ENCODE results near the gene ARL16. TPM values are rescaled to one million over a fixed set of nuclear protein-coding genes. Genes with fewer than 3 reads are reported as not detected.

ARL16 gene
- total and polyA plus RNA-seq, 12 donors: 18.5 to 105 (median 31.7) TPM

DNA sequence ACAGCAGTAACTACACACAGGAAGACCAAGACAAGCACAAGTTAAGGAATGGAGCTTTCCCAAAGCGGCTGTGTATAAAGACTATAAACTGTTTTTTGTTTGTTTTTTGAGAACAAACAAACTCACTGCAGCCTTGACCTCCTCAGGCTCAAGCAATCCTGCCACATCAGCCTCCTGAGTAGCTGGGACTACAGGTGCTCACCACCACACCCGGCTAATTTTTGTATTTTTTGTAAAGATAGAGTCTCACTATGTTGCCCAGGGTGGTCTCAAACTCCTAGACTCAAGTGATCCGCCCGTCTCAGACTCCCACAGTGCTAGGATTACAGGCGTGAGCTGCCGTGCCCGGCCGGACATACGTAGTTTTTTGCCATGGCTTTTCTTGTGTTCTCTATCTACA is 23.2 kb downstream of the ARL16 start:
- no peak overlapping the region for H3K4me3 ChIP-seq

DNA sequence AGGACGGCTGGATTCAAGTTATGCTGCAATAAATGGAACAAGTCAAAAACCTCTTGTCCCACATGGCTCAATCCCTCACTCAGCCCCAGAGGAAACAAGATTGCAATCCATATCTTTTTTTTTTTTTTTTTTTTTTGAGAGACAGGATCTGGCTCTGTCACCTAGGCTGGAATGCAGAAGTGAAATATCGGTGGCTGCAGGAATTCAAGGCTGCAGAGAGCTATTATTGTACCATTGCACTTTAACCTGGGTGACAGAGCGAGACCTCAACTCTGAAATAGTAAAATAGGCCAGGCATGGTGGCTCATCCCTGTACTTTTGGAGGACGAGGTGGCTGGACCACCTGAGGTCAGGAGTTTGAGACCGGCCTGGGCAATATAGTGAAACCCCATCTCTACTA is 24.6 kb downstream of the ARL16 start:
- Histone ChIP-seq H3K9me3 (replicated peaks in 1 of 3) (no peaks in the 10 kb centered on the region), H3K4me3 (no peak overlapping the region), H3K4me1 (replicated peaks in 1 of 2) (no peaks in the 10 kb centered on the region), H3K36me3 (replicated peaks in 1 of 2) (no peaks in the 10 kb centered on the region), H3K27ac (no peak overlapping the region), H3K27me3 (no peaks in the 10 kb centered on the region)
- TF ChIP-seq, protein P1, sequence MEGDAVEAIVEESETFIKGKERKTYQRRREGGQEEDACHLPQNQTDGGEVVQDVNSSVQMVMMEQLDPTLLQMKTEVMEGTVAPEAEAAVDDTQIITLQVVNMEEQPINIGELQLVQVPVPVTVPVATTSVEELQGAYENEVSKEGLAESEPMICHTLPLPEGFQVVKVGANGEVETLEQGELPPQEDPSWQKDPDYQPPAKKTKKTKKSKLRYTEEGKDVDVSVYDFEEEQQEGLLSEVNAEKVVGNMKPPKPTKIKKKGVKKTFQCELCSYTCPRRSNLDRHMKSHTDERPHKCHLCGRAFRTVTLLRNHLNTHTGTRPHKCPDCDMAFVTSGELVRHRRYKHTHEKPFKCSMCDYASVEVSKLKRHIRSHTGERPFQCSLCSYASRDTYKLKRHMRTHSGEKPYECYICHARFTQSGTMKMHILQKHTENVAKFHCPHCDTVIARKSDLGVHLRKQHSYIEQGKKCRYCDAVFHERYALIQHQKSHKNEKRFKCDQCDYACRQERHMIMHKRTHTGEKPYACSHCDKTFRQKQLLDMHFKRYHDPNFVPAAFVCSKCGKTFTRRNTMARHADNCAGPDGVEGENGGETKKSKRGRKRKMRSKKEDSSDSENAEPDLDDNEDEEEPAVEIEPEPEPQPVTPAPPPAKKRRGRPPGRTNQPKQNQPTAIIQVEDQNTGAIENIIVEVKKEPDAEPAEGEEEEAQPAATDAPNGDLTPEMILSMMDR (IDR thresholded peaks at IDR 0.05): no peak
- TF ChIP-seq POLR2A (IDR thresholded peaks at IDR 0.05): no peak
- 46 to 65% (median 51%) methylated on average over 5 of the region's 5 CpGs for WGBS, 4 donors
- peak in 2 of 7 donors; percentile 41 to 49 for DNase-seq
- intact Hi-C loops (cut with DNase I): no loop called here

More for the DNA sequence above, 23.2 kb downstream of the ARL16 start:
- intact Hi-C loops (cut with DNase I): no loop called here
- TF ChIP-seq POLR2A (IDR thresholded peaks at IDR 0.05): no peak
- TF ChIP-seq, protein P1 (IDR thresholded peaks at IDR 0.05): no peak
- H3K4me1 ChIP-seq (replicated peaks in 1 of 2): peaks cover 3 to 5% of the 10 kb centered on the region in 2 donors
- 88 to 94% (median 91%) methylated on average over 9 of the region's 9 CpGs for WGBS, 4 donors
- H3K27me3 ChIP-seq: no peaks in the 10 kb centered on the region
- no peak for DNase-seq
- no peaks in the 10 kb centered on the region for H3K9me3 ChIP-seq (replicated peaks in 1 of 3)
- H3K27ac ChIP-seq: no peak overlapping the region
- peaks cover 0 to 9% of the 10 kb centered on the region in 2 donors for H3K36me3 ChIP-seq (replicated peaks in 1 of 2)

DNA sequence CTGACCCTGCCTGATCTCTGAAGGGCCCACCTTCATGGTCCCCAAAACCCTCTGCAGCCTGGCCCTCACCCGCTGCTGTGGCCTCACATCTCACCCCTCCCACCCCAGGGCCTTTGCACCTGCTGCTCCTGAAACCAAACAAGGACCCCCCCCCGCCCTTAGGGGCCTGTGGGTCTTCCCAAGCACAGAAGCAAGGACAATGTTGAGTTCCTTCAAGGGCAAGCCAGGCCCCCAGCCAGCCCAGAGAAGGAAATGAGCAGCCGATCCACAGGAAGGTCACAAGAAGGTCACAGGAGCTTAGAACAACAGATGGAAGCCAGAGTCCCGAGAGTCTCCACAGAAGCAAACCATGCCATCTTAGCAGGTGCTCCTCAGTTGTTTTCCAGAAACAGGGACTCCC is 26.8 kb downstream of the ARL16 start:
- no peak for DNase-seq
- no peak overlapping the region for H3K27ac ChIP-seq
- intact Hi-C loops (cut with DNase I): no loop called here
- WGBS, 4 donors: 33 to 64% (median 58%) methylated on average over 4 of the region's 4 CpGs
- H3K27me3 ChIP-seq: no peaks in the 10 kb centered on the region
- TF ChIP-seq, protein P1 (IDR thresholded peaks at IDR 0.05): no peak
- TF ChIP-seq POLR2A (IDR thresholded peaks at IDR 0.05): no peak
- no peaks in the 10 kb centered on the region for H3K4me1 ChIP-seq (replicated peaks in 1 of 2)
- H3K9me3 ChIP-seq (replicated peaks in 1 of 3): no peaks in the 10 kb centered on the region
- H3K4me3 ChIP-seq: no peak overlapping the region
- H3K36me3 ChIP-seq (replicated peaks in 1 of 2): no peaks in the 10 kb centered on the region

DNA sequence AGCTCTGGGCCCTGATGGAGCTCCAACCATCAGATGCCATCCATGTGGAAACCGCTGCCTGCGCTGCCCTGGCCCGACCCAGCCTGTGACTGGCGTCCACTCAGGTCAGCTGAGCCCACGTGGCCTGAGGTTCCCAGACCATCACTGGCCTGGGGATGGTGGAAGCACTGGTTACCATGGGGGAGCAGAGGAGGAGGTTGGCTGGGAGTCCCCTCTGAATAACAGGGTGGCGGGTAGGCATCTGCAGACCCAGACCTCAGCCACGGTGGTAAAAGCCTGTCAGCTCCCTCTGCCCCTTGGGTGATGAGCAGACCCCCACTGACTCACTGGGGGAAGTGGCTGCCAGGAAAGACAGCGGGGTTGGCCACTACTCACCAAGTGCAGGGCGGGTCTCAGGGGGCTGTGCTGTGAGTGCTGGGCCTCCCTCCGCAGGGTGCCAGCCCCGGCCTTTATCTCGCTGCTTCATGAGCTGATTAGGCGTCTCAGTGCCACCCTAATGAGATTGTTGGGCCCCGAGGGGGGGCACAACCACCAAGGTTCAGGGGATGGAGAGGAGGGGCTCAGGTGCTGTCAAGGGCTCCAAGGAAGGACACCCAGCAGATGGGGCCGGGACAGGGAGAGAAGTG is 27.4 kb downstream of the ARL16 start, which contains the start of gene PDE6G:
TSS of gene PDE6G (minus strand) at position 425 of the 626 bp plus-strand sequence. CDS start 3,237 bp downstream, outside the sequence.
- H3K36me3 ChIP-seq (replicated peaks in 1 of 2): no peaks in the 10 kb centered on the region
- WGBS, 4 donors: 84 to 91% (median 85%) methylated on average over 8 to 15 of the region's 15 CpGs
- no peak within 1 kb of the TSS for H3K4me3 ChIP-seq
- no peak for DNase-seq
- H3K27ac ChIP-seq: no peak within 1 kb of the TSS
- intact Hi-C loops (cut with DNase I): no loop called here
- H3K9me3 ChIP-seq (replicated peaks in 1 of 3): no peaks in the 10 kb centered on the region
- no peaks in the 10 kb centered on the region for H3K4me1 ChIP-seq (replicated peaks in 1 of 2)
- TF ChIP-seq POLR2A (IDR thresholded peaks at IDR 0.05): no peak
- TF ChIP-seq, protein P1 (IDR thresholded peaks at IDR 0.05): no peak
- no peaks in the 10 kb centered on the region for H3K27me3 ChIP-seq
